ENCODE measurements around the gene LCN6. TPM values are rescaled to one million over a fixed set of nuclear protein-coding genes. Genes with fewer than 3 reads are reported as not detected.

LCN6 gene
- total and polyA plus RNA-seq, 12 donors, result 0.43 to 25.4 (median 2.2) TPM; not detected in 6

DNA sequence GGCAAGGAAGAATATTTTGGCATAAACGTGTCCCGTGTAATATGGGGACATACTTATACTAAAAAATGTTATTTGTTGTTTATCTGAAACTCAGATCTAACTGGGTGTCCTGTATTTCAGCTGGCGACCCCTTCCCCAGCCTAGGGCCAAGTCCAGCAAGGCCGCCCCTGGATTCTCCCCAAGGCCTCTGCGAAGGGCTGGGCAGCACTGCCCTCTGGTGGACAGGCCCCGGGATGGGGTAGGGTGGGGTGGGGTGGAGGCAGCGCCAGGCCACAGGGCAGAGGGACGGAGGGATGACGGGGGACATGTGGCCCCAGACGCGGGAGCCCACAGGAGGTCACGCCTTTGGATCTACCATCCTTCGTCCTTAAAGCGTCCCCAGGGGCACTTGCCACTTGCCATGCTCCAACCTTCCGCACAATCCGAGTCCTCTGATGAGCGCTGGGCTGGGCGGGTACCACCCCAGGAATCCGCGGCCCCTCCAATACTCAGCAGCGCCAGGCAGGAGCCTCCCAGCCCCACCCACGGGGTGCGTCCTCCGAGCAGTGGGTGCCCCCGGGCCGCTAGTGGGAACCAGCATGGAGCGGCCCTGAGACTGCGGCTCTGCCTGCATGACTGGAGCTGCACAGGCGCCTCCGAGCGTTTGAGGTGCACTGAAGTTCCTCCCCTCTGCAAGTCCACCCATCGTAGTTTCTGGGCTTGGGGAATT is 54.0 kb downstream of the LCN6 start:
- H3K27me3 ChIP-seq, result no peaks in the 10 kb centered on the region
- TF ChIP-seq POLR2A (IDR thresholded peaks at IDR 0.05), result no peak
- TF ChIP-seq, protein P1, sequence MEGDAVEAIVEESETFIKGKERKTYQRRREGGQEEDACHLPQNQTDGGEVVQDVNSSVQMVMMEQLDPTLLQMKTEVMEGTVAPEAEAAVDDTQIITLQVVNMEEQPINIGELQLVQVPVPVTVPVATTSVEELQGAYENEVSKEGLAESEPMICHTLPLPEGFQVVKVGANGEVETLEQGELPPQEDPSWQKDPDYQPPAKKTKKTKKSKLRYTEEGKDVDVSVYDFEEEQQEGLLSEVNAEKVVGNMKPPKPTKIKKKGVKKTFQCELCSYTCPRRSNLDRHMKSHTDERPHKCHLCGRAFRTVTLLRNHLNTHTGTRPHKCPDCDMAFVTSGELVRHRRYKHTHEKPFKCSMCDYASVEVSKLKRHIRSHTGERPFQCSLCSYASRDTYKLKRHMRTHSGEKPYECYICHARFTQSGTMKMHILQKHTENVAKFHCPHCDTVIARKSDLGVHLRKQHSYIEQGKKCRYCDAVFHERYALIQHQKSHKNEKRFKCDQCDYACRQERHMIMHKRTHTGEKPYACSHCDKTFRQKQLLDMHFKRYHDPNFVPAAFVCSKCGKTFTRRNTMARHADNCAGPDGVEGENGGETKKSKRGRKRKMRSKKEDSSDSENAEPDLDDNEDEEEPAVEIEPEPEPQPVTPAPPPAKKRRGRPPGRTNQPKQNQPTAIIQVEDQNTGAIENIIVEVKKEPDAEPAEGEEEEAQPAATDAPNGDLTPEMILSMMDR (IDR thresholded peaks at IDR 0.05), result peak; percentile 53 to 71 (median 64)
- intact Hi-C loops (cut with DNase I), result no loop called here
- peaks cover 0 to 3% of the 10 kb centered on the region in 2 donors for H3K4me1 ChIP-seq (replicated peaks in 1 of 2)
- no peak overlapping the region for H3K4me3 ChIP-seq
- H3K36me3 ChIP-seq (replicated peaks in 1 of 2), result no peaks in the 10 kb centered on the region
- H3K27ac ChIP-seq, result no peak overlapping the region
- no peaks in the 10 kb centered on the region for H3K9me3 ChIP-seq (replicated peaks in 1 of 3)
- peak in 6 of 7 donors; percentile 55 to 75 (median 65) for DNase-seq
- 32 to 46% (median 38%) methylated on average over 12 to 32 of the region's 32 CpGs for WGBS, 4 donors

Small RNA genes within 50 kb of the gene (microRNA-seq; reads per million reads assigned to microRNA genes)
- gene MIR6722, result 0 reads per million in 3 donors

Small RNA genes within 50 kb of the gene (small RNA-seq; reads per million reads assigned to genes)
- gene ATP6V1G1P3 (0 reads per million in 2 donors), gene MIR6722 (0 reads per million in 2 donors)

Other genes with a start within 250 kb of the LCN6 start
- gene NOTCH1, start 202.5 kb downstream of the LCN6 start, total RNA-seq, result 10 to 100 TPM in 8 of 9 donors, 1 to 10 TPM in 1; 1.6 to 31.5 (median 24.4) TPM
- gene NOTCH1, start 202.5 kb downstream of the LCN6 start, polyA plus RNA-seq, result 10 to 100 TPM in 1 of 3 donors, 1 to 10 TPM in 1, under 1 TPM in 1; 0.81 to 21.2 (median 6.2) TPM
- gene EGFL7, start 85.6 kb downstream of the LCN6 start, total RNA-seq, result 100 to 1,000 TPM in 2 of 9 donors, 10 to 100 TPM in 7; 32.4 to 158 (median 77.1) TPM
- gene EGFL7, start 85.6 kb downstream of the LCN6 start, polyA plus RNA-seq, result 100 to 1,000 TPM in 2 of 3 donors, 1 to 10 TPM in 1; 1.9 to 452 (median 190) TPM
- 10 to 100 TPM; 12.9 to 84.5 (median 45.3) TPM for gene AGPAT2, start 61.1 kb downstream of the LCN6 start, total RNA-seq
- 100 to 1,000 TPM in 2 of 3 donors, 1 to 10 TPM in 1; 6.4 to 274 (median 139) TPM for gene AGPAT2, start 61.1 kb downstream of the LCN6 start, polyA plus RNA-seq
- gene DIPK1B, start 36.0 kb downstream of the LCN6 start, total RNA-seq, result 10 to 100 TPM in 4 of 9 donors, 1 to 10 TPM in 5; 2.9 to 17.8 (median 5.9) TPM
- gene DIPK1B, start 36.0 kb downstream of the LCN6 start, polyA plus RNA-seq, result 10 to 100 TPM in 2 of 3 donors, 1 to 10 TPM in 1; 1.4 to 19.2 (median 16.3) TPM
- 1 to 10 TPM in 1 of 9 donors, under 1 TPM in 2, not detected in 6; 0.17 to 1.4 (median 0.23) TPM for gene LCN10, start 5.6 kb downstream of the LCN6 start, total RNA-seq
- gene LCN10, start 5.6 kb downstream of the LCN6 start, polyA plus RNA-seq, result 1 to 10 TPM in 2 of 3 donors, under 1 TPM in 1; 0.11 to 9.5 (median 2.4) TPM
- not detected for gene LCN8, start 9.7 kb upstream of the LCN6 start, total RNA-seq
- gene LCN8, start 9.7 kb upstream of the LCN6 start, polyA plus RNA-seq, result not detected
- gene LCN15, start 16.0 kb upstream of the LCN6 start, total RNA-seq, result not detected
- gene LCN15, start 16.0 kb upstream of the LCN6 start, polyA plus RNA-seq, result not detected
- gene TMEM141, start 42.8 kb upstream of the LCN6 start, total RNA-seq, result 10 to 100 TPM; 31.3 to 78.7 (median 58.1) TPM
- 10 to 100 TPM; 46.7 to 94.8 (median 76.3) TPM for gene TMEM141, start 42.8 kb upstream of the LCN6 start, polyA plus RNA-seq
- gene CCDC183, start 47.8 kb upstream of the LCN6 start, total RNA-seq, result 1 to 10 TPM in 6 of 9 donors, under 1 TPM in 2, not detected in 1; 0.46 to 3.3 (median 1.7) TPM
- gene CCDC183, start 47.8 kb upstream of the LCN6 start, polyA plus RNA-seq, result 10 to 100 TPM in 1 of 3 donors, 1 to 10 TPM in 1, under 1 TPM in 1; 0.60 to 17.5 (median 2.4) TPM
- gene RABL6, start 59.4 kb upstream of the LCN6 start, total RNA-seq, result 10 to 100 TPM; 20.9 to 82.0 (median 56.6) TPM
- 100 to 1,000 TPM in 1 of 3 donors, 10 to 100 TPM in 2; 24.0 to 150 (median 71.1) TPM for gene RABL6, start 59.4 kb upstream of the LCN6 start, polyA plus RNA-seq
- gene AJM1, start 94.0 kb upstream of the LCN6 start, total RNA-seq, result 1 to 10 TPM in 8 of 9 donors, under 1 TPM in 1; 0.42 to 7.1 (median 3.4) TPM
- 10 to 100 TPM in 1 of 3 donors, 1 to 10 TPM in 1, under 1 TPM in 1; 0.33 to 13.7 (median 3.2) TPM for gene AJM1, start 94.0 kb upstream of the LCN6 start, polyA plus RNA-seq
- 100 to 1,000 TPM in 7 of 9 donors, 10 to 100 TPM in 2; 73.9 to 267 (median 171) TPM for gene PHPT1, start 100.9 kb upstream of the LCN6 start, total RNA-seq
- gene PHPT1, start 100.9 kb upstream of the LCN6 start, polyA plus RNA-seq, result 100 to 1,000 TPM in 2 of 3 donors, 10 to 100 TPM in 1; 75.8 to 330 (median 214) TPM
- 10 to 100 TPM in 1 of 9 donors, 1 to 10 TPM in 8; 1.3 to 13.8 (median 4.6) TPM for gene MAMDC4, start 103.8 kb upstream of the LCN6 start, total RNA-seq
- 10 to 100 TPM in 2 of 3 donors, under 1 TPM in 1; 0.57 to 30.6 (median 11.6) TPM for gene MAMDC4, start 103.8 kb upstream of the LCN6 start, polyA plus RNA-seq
- 100 to 1,000 TPM; 228 to 557 (median 426) TPM for gene EDF1, start 117.8 kb upstream of the LCN6 start, total RNA-seq
- gene EDF1, start 117.8 kb upstream of the LCN6 start, polyA plus RNA-seq, result 1,000 to 10,000 TPM in 2 of 3 donors, 100 to 1,000 TPM in 1; 649 to 1,113 (median 1,099) TPM
- 10 to 100 TPM in 5 of 9 donors, 1 to 10 TPM in 4; 3.8 to 16.9 (median 10.3) TPM for gene TRAF2, start 138.0 kb upstream of the LCN6 start, total RNA-seq
- gene TRAF2, start 138.0 kb upstream of the LCN6 start, polyA plus RNA-seq, result 10 to 100 TPM in 2 of 3 donors, 1 to 10 TPM in 1; 3.4 to 24.7 (median 13.2) TPM
- gene FBXW5, start 196.2 kb upstream of the LCN6 start, total RNA-seq, result 100 to 1,000 TPM in 7 of 9 donors, 10 to 100 TPM in 2; 91.6 to 257 (median 202) TPM
- gene FBXW5, start 196.2 kb upstream of the LCN6 start, polyA plus RNA-seq, result 100 to 1,000 TPM in 2 of 3 donors, 10 to 100 TPM in 1; 19.2 to 153 (median 125) TPM
- 1 to 10 TPM in 2 of 9 donors, under 1 TPM in 1, not detected in 6; 0.68 to 5.5 (median 1.2) TPM for gene C8G, start 196.7 kb upstream of the LCN6 start, total RNA-seq
- gene C8G, start 196.7 kb upstream of the LCN6 start, polyA plus RNA-seq, result 1 to 10 TPM; 1.1 to 4.3 (median 3.3) TPM
- 10 to 100 TPM in 1 of 9 donors, 1 to 10 TPM in 7, not detected in 1; 1.7 to 16.6 (median 4.0) TPM for gene LCN12, start 203.7 kb upstream of the LCN6 start, total RNA-seq
- 10 to 100 TPM in 2 of 3 donors, under 1 TPM in 1; 0.75 to 31.8 (median 25.7) TPM for gene LCN12, start 203.7 kb upstream of the LCN6 start, polyA plus RNA-seq
- gene PTGDS, start 229.0 kb upstream of the LCN6 start, total RNA-seq, result 100 to 1,000 TPM in 6 of 9 donors, 10 to 100 TPM in 2, 1 to 10 TPM in 1; 1.1 to 607 (median 197) TPM
- 100 to 1,000 TPM in 2 of 3 donors, 10 to 100 TPM in 1; 23.8 to 812 (median 672) TPM for gene PTGDS, start 229.0 kb upstream of the LCN6 start, polyA plus RNA-seq
- 1 to 10 TPM in 3 of 9 donors, under 1 TPM in 4, not detected in 2; 0.06 to 2.8 (median 0.41) TPM for gene LCNL1, start 234.5 kb upstream of the LCN6 start, total RNA-seq
- gene LCNL1, start 234.5 kb upstream of the LCN6 start, polyA plus RNA-seq, result 10 to 100 TPM in 1 of 3 donors, 1 to 10 TPM in 1, under 1 TPM in 1; 0.26 to 10.5 (median 8.2) TPM
- 10 to 100 TPM; 20.3 to 44.5 (median 35.5) TPM for gene PAXX, start 243.9 kb upstream of the LCN6 start, total RNA-seq
- 100 to 1,000 TPM in 2 of 3 donors, 1 to 10 TPM in 1; 4.9 to 363 (median 209) TPM for gene PAXX, start 243.9 kb upstream of the LCN6 start, polyA plus RNA-seq
- 1 to 10 TPM in 2 of 9 donors, under 1 TPM in 5, not detected in 2; 0.22 to 1.3 (median 0.79) TPM for gene CLIC3, start 248.0 kb upstream of the LCN6 start, total RNA-seq
- 1 to 10 TPM in 2 of 3 donors, not detected in 1; 3.8 to 6.4 TPM for gene CLIC3, start 248.0 kb upstream of the LCN6 start, polyA plus RNA-seq